ENCODE results near the gene FURIN. TPM values are rescaled to one million over a fixed set of nuclear protein-coding genes. Genes with fewer than 3 reads are reported as not detected.

FURIN gene
- total RNA-seq, 1 experiment from 2014 or later, result 35.1 TPM

DNA sequence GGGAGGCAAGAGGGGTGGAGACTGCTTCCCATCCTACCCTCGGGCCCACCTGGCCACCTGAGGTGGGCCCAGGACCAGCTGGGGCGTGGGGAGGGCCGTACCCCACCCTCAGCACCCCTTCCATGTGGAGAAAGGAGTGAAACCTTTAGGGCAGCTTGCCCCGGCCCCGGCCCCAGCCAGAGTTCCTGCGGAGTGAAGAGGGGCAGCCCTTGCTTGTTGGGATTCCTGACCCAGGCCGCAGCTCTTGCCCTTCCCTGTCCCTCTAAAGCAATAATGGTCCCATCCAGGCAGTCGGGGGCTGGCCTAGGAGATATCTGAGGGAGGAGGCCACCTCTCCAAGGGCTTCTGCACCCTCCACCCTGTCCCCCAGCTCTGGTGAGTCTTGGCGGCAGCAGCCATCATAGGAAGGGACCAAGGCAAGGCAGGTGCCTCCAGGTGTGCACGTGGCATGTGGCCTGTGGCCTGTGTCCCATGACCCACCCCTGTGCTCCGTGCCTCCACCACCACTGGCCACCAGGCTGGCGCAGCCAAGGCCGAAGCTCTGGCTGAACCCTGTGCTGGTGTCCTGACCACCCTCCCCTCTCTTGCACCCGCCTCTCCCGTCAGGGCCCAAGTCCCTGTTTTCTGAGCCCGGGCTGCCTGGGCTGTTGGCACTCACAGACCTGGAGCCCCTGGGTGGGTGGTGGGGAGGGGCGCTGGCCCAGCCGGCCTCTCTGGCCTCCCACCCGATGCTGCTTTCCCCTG lies 13.8 kb downstream of the FURIN start:
- H3K23me2 ChIP-seq (ENCODE audit: insufficient read length, low read depth, low read length, poor library complexity, severe bottlenecking), result peaks cover 7% of the 10 kb centered on the region
- no peak overlapping the region for H2AFZ ChIP-seq (ENCODE audit: low read length)
- no peak overlapping the region for H3K4me2 ChIP-seq (ENCODE audit: insufficient read depth, insufficient read length, low read length)
- no peak overlapping the region for H2AK5ac ChIP-seq (ENCODE audit: insufficient read length, low read length)
- no peaks in the 10 kb centered on the region for H3K4me1 ChIP-seq (ENCODE audit: insufficient read depth, low read length)
- H3K27ac ChIP-seq (ENCODE audit: insufficient read length, low read depth, low read length), result no peak overlapping the region
- H3K9ac ChIP-seq (ENCODE audit: extremely low read depth, insufficient read length, low read length), result no peak overlapping the region
- H3K18ac ChIP-seq (ENCODE audit: insufficient read length, low read depth, low read length), result no peak overlapping the region
- Mint-ChIP-seq H3K36me3 (ENCODE audit: insufficient read depth in 1 of 3, low read depth in 3 of 3) (peaks cover 16 to 34% (median 23%) of the 10 kb centered on the region in 3 experiments; a peak in 6 of 7 replicates), H3K4me3 (no peak overlapping the region), H3K27ac (no peak overlapping the region), H3K27me3 (ENCODE audit: low read depth) (no peaks in the 10 kb centered on the region), H3K4me1 (peaks cover 14 to 21% of the 10 kb centered on the region in 2 experiments), H3K9me3 (no peaks in the 10 kb centered on the region)
- DNase-seq, result no peak
- H3T11ph ChIP-seq (ENCODE audit: low read length), result no peak overlapping the region
- no peak overlapping the region for H4K8ac ChIP-seq (replicated peaks; ENCODE audit: insufficient read length, low read depth, low read length)
- H4K5ac ChIP-seq (ENCODE audit: insufficient read length, low read depth, low read length), result no peak overlapping the region
- H3K23ac ChIP-seq (ENCODE audit: insufficient read length, low read depth, low read length), result no peak overlapping the region
- no peak overlapping the region for H3K14ac ChIP-seq (ENCODE audit: insufficient read depth, low read length)
- H3K9me3 ChIP-seq (ENCODE audit: control insufficient read depth, low read depth, low read length), result no peaks in the 10 kb centered on the region
- no peaks in the 10 kb centered on the region for H3K79me2 ChIP-seq (ENCODE audit: insufficient read depth, low read length)
- no peak overlapping the region for H2BK12ac ChIP-seq (ENCODE audit: insufficient read length, low read depth, low read length)
- H2BK15ac ChIP-seq (ENCODE audit: low read depth, low read length), result no peak overlapping the region
- H3K27me3 ChIP-seq (ENCODE audit: insufficient read depth, low read length), result no peaks in the 10 kb centered on the region
- H2BK120ac ChIP-seq (ENCODE audit: low read depth, low read length, poor library complexity, severe bottlenecking), result no peak overlapping the region
- H2BK5ac ChIP-seq (ENCODE audit: insufficient read length, low read length), result no peak overlapping the region
- no peak overlapping the region for H3K4ac ChIP-seq (ENCODE audit: low read depth, low read length)
- no peak overlapping the region for H3K56ac ChIP-seq (ENCODE audit: insufficient read length, low read depth, low read length)
- no peaks in the 10 kb centered on the region for H3K79me1 ChIP-seq (ENCODE audit: insufficient read depth, low read depth, low read length, poor library complexity, severe bottlenecking)
- WGBS (ENCODE audit: extremely low coverage, insufficient read length, low lambda C conversion rate), result no CpG with 5 or more reads among the region's 19 CpGs
- H2BK20ac ChIP-seq (ENCODE audit: low read depth, low read length, poor library complexity, severe bottlenecking), result no peak overlapping the region
- TF ChIP-seq, protein P1, sequence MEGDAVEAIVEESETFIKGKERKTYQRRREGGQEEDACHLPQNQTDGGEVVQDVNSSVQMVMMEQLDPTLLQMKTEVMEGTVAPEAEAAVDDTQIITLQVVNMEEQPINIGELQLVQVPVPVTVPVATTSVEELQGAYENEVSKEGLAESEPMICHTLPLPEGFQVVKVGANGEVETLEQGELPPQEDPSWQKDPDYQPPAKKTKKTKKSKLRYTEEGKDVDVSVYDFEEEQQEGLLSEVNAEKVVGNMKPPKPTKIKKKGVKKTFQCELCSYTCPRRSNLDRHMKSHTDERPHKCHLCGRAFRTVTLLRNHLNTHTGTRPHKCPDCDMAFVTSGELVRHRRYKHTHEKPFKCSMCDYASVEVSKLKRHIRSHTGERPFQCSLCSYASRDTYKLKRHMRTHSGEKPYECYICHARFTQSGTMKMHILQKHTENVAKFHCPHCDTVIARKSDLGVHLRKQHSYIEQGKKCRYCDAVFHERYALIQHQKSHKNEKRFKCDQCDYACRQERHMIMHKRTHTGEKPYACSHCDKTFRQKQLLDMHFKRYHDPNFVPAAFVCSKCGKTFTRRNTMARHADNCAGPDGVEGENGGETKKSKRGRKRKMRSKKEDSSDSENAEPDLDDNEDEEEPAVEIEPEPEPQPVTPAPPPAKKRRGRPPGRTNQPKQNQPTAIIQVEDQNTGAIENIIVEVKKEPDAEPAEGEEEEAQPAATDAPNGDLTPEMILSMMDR (conservative IDR thresholded peaks at IDR 0.05), result no peak
- H4K91ac ChIP-seq (ENCODE audit: insufficient read length, low read depth, low read length), result no peak overlapping the region
- H4K20me1 ChIP-seq (ENCODE audit: control insufficient read depth, insufficient read depth, insufficient read length), result no peaks in the 10 kb centered on the region
